GM21825 (cell line): Measurements from ENCODE around the gene POLD4.
A peak's percentile ranks its signal among the peaks of the same experiment; 100 is the strongest.
"Not testable (repeated sequence)": the region's sequence is repeated elsewhere in the genome, so short reads cannot be mapped to it uniquely, and the experiment has no call there.

ENCODE experiments used
- ATAC-seq: cut with Tn5 transposase; IDR thresholded peaks from one replicate; pipeline ENCODE4 v1.9.1; 2021; ENCODE audit warnings: mild to moderate bottlenecking, moderate library complexity; ENCODE audit not compliant: unreplicated experiment

Gene POLD4

DNA sequence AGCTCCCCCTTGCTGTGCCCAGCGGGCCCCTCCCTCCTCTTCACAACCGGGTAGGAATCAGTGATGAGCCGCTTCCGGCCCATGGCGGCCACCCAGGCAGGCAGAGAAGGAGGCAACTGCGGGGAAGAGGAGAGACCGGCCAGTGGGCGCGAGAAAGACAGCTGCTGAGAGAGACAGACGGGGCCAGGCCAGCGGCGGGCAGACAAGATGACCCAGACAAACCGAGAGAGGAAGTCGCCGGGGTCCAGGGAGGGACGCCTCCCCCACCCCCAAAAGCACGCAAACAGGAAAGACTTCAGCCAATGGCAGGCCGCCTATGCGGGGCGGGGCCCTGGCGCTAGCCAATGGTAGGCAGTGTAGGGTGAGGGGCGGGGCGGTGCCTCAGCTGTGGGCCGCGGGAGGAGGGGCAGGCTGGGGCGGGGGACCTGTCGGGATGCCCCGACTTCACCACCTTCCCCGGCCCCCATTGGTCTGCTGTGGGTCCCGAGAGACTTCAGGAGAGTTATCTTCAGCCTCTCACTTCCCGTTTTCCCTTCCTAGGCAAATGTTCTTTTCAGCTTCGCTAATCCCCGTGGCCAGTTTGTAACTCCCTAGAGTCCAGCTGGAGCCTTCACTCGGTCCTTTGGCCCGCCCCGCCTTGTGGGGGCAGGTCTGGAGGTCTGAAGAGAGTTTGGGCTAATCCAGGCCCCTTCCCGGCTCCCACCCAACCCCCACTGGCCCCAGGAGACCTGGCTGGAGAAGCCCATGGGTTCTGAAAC is at the start of gene POLD4:
Gene POLD4 (minus strand): TSS at position 230 of the 758 bp plus-strand sequence. CDS start 147 bp downstream, at position 83.
- ATAC-seq, result peak; percentile 61

DNA sequence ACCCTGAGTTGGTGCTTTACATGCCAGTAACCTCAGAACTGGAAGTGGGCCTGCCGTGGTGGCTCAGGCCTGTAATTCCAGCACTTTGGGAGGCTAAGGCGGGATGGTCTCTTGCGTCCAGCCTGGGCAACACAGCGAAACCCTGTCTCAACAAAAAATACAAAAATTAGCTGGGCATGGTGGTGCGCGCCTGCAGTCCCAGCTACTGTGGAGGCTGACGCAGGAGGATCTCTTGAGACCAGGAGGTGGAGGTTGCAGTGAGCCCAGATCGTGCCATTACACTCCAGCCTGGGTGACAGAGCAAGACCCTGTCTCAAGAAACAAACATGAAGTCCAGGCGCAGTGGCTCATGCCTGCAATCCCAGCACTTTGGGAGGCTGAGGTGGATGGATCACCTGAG is 49.7 kb upstream of the POLD4 start:
- ATAC-seq, result not testable (repeated sequence)

GRCh38 chr11:67402192-67402839 is 49.0 kb upstream of the POLD4 start:
- not testable (repeated sequence) for ATAC-seq

DNA sequence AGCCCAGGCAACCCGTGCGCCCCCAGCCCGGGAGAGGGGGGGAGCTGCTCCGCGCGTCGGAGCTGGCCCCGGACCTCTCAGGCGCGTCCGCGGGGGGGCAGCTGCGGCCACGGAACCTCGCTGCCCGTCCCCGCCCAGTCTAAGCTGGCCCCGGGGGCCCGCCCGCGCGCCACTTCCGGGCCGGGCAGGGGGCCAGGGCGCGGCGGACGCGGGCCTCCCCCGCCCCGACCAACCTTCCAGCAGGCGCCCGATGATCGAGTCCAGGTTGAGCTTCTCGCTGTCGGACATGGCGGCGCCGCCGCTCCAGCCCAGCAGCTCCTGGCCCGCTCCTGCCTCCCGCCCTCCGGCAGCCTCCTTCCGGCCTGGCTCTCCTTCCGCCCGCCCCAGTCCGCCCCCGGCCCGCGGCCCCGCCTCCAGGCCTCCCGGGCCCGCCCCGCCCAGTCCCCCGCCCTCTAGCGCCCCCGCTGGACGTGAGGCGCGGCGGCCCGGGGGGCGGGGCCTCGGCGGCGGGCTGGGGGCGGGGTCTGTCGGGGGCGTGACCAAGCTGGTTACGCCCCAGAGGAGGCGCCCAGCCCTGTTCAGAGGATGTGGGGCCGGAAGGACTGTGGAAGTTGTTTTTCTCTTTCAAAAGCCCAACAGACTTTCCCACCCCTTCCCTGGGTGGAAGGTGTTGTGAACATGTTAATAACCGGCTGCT is 48.3 kb upstream of the POLD4 start, which contains the start of gene PPP1CA:
Gene PPP1CA (minus strand): TSS at position 364 of the 697 bp plus-strand sequence. CDS start 76 bp downstream, at position 288.
- peak; percentile 50 for ATAC-seq

DNA sequence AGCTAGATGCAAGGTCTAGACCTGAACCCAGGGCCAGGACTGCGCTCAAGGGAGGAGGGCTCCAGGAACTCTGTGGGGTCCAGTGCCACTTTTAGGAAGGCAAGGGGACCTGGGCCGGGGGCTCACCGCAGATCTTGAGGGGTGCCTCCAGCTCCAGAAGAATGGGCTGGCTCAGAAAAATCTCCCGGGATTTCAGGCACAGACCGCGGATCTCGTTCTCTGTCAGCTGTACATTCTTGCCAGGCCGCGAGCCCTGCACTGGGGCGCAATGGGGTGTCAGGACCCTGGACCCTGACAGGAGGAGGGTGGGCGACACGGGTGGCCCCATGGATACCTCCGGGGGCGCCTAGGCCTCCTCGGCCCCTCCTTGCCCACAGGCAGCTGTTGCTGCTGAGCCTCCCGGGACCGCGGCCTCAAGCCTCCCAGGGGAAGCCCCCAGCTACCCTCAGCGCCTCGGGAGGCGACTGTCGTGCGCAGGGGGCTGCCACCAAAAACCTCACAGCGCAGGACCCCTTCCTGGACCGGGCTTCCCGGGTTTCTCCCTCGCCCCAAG is 47.7 kb upstream of the POLD4 start:
- no peak for ATAC-seq

- no peak for ATAC-seq
Observed at GRCh38 chr11:67400251-67400941, 47.0 kb upstream of the POLD4 start.

GRCh38 chr11:67398661-67399563 is 45.6 kb upstream of the POLD4 start:
- ATAC-seq, result no peak

DNA sequence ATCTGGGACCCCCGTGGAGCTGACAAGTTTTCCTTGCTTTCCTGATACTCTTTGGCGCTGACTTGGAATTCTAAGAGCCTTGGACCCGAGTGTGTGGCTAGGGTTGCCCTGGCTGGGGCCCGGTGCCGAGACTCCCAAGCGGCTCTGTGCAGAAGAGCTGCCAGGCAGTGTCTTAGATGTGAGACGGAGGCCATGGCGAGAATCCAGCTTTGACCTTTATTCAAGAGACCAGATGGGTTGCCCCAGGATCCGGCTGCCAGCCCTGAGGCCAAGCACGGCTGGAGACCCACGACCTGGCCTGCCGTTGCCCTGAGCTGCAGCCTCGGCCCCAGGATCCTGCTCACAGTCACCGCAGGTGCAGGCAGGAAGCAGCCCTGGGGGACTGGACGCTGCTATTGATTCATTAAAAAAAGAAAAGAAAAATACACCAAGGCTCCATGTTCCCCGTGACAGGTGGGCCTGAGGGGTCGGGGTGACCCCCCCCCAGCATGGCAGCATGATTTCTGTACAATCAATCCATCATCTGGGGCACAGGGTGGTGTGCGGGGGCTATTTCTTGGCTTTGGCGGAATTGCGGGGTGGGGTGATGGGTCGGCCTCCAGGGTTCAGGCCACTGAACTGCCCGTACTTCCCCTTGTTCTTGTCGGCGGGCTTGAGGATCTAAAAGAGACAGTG is 44.8 kb upstream of the POLD4 start:
- ATAC-seq, result no peak

GRCh38 chr11:67397536-67397935 is 44.2 kb upstream of the POLD4 start:
- no peak for ATAC-seq

GRCh38 chr11:67396587-67397389 is 43.4 kb upstream of the POLD4 start:
- no peak for ATAC-seq

DNA sequence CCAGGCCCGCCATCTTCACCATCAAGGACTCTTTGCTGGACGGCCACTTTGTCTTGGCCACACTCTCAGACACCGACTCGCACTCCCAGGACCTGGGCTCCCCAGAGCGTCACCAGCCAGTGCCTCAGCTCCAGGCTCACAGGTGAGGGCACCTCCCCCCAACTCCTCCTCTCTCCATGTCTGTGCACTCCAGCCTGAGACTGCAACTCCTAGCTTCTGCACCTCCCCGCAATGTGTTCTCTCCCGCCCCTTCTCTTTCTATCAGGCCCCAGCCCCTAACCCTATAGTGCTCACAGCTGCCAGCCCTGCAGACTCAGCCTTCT is 42.9 kb upstream of the POLD4 start:
- no peak for ATAC-seq

GRCh38 chr11:67395555-67396258 is 42.4 kb upstream of the POLD4 start:
- no peak for ATAC-seq

GRCh38 chr11:67393990-67394389 is 40.6 kb upstream of the POLD4 start:
- no peak for ATAC-seq

- ATAC-seq, result no peak
Observed at GRCh38 chr11:67393437-67393836, 40.1 kb upstream of the POLD4 start.

DNA sequence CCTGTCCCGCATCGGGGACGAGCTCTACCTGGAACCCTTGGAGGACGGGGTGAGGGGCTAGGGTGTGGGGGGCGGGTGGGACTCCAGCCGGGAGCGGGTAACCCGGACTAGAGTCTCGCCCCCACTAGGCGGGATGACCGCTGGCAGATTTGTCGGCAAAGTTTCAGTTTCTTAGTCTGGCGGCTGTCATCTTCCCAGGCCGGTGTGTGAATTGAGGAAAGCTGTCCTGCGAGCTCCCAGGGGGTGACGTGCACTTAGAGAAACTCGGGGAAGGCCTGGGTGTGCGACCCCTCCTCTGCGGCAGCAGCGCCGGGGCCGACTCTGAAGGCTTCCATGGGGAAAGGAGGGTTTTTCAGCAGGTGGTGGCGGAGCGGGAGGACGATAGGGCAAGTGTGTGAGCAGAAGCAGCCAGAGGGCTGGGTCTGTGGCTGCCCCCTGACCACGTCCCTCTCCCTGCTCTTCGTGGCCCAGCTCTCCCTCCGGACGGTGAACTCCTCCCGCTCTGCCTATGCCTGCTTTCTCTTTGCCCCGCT is 38.9 kb upstream of the POLD4 start:
- ATAC-seq, result peak; percentile 5

GRCh38 chr11:67391304-67392182 is 38.2 kb upstream of the POLD4 start, which contains the start of gene RAD9A:
RAD9A (plus strand) TSS chr11:67391986; CDS start chr11:67392045, 59 bp downstream.
- peak; percentile 51 for ATAC-seq

DNA sequence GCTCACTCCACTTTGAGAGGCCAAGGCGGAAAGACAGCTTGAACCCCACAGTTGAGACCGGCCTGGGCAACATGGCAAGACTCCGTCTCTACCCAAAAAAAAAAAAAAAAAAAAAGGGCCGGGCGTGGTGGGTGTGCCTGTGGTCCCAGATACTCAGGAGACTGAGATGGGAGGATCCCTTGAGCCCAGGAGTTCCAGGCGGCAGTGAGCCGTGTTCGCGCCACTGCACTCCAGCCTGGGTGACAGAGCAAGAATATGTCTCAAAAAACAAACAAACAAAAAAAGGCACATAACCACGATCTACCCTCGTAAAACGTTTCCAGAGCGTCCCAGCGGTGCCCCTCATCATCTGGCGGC is 37.6 kb upstream of the POLD4 start:
- ATAC-seq, result no peak
